ENCODE results near the gene TP63. TPM values are rescaled to one million over a fixed set of nuclear protein-coding genes. Genes with fewer than 3 reads are reported as not detected.
A peak's percentile ranks its signal among the peaks of the same experiment; 100 is the strongest.
"Not testable (repeated sequence)": the region's sequence is repeated elsewhere in the genome, so short reads cannot be mapped to it uniquely, and the experiment has no call there.

TP63 gene
- total and polyA plus RNA-seq, 7 experiments from 2014 or later, result 0.11 to 0.97 (median 0.20) TPM; not detected in 4

DNA sequence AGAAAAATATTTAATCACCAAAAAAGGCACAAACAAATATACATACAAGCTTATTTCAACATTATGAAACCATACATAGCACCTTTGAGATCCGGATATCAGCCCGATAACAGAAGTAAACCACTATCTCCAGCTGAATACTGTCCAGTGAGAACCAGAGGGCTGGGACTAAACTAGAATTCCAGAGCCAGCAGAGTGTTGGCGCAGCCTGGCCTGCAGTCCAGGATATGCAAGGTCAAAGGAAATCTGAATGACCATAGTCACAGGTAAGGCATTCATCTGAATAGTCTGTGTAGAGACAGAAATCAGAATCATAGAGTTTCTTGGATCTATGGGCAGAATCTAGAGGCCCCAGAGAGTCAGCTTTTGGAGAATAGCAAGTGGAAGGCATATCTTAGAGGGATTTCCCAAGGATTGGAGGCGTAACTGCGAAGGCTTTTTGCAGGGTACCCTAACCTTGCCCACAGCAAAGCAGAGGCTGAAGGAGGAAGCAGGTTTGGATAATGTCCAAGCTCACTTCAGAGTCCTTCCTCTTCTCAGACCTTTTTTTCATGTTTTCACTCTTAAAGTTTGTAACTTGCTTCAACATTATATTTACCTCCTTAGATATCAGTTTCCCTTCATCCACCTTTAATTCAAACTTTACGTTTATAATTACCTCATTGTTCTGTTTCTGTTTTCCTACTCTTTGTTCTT is 32.5 kb upstream of the TP63 start:
- ChIA-PET CTCF (no interaction called here), POLR2A (no interaction called here)
- intact Hi-C loops (cut with micrococcal nuclease), result no loop called here
- Mint-ChIP-seq H3K4me1 (peaks cover 0 to 9% (median 5%) of the 10 kb centered on the region in 7 donors), H3K27me3 (no peaks in the 10 kb centered on the region), H3K4me3 (no peak overlapping the region), H3K36me3 (no peaks in the 10 kb centered on the region), H3K27ac (peak overlapping the region in 1 of 9 donors; percentile 0), H3K9me3 (peaks cover 0 to 2% (median 0%) of the 10 kb centered on the region in 11 donors)
- Histone ChIP-seq H3K9me3 (ENCODE audit: control insufficient read depth in 2 of 3, low read length in 3 of 3) (no peaks in the 10 kb centered on the region), H3K4me1 (ENCODE audit: control insufficient read depth in 2 of 2, insufficient read depth in 2 of 2, low read length in 2 of 2) (no peaks in the 10 kb centered on the region), H3K27me3 (ENCODE audit: control insufficient read depth in 2 of 2, insufficient read depth in 2 of 2, low read length in 2 of 2) (no peaks in the 10 kb centered on the region), H3K36me3 (ENCODE audit: control insufficient read depth in 2 of 3, insufficient read depth in 3 of 3, low read length in 3 of 3) (no peaks in the 10 kb centered on the region), H3K4me3 (ENCODE audit: low read length) (no peak overlapping the region), H3K27ac (ENCODE audit: low read depth, low read length) (no peak overlapping the region)
- ATAC-seq, result no peak
- DNase-seq, result no peak

DNA sequence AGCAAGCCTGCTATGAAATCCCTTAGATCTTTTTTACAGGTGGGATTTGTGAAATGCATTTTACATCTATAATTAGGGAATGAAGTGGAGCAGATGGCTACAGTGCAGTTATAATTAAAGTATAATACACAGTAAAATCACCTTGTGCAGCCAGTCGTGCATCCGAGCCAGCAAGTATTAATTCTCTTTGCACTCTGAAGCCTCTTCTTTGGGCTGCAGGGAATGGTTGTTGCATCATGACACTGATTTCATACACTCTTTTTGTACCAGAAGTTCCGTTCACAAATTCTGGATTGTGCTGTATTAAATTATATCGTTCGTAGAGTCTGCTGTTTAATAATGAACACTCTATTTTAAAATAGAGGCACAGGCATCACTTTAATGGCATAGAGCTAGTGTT is 28.7 kb upstream of the TP63 start:
- H3K4me1 ChIP-seq (ENCODE audit: control insufficient read depth in 2 of 2, insufficient read depth in 2 of 2, low read length in 2 of 2), result no peaks in the 10 kb centered on the region
- ChIA-PET CTCF (interaction anchor here (0.6 kb wide), 1 partner anchor 646 kb away, joined by 5 read pairs; no protein-coding TSS in a partner anchor), POLR2A (no interaction called here)
- no peaks in the 10 kb centered on the region for H3K9me3 ChIP-seq (ENCODE audit: control insufficient read depth in 2 of 3, low read length in 3 of 3)
- intact Hi-C loops (cut with micrococcal nuclease), result no loop called here
- Mint-ChIP-seq H3K36me3 (peaks cover 0 to 13% (median 0%) of the 10 kb centered on the region in 5 donors), H3K4me3 (no peak overlapping the region), H3K9me3 (peaks cover 0 to 19% (median 5%) of the 10 kb centered on the region in 11 donors), H3K27ac (no peak overlapping the region), H3K4me1 (peaks cover 0 to 9% (median 5%) of the 10 kb centered on the region in 7 donors), H3K27me3 (no peaks in the 10 kb centered on the region)
- no peak for ATAC-seq
- H3K4me3 ChIP-seq (ENCODE audit: low read length), result no peak overlapping the region
- no peak for DNase-seq
- H3K36me3 ChIP-seq (ENCODE audit: control insufficient read depth in 2 of 3, insufficient read depth in 3 of 3, low read length in 3 of 3), result no peaks in the 10 kb centered on the region
- no peak overlapping the region for H3K27ac ChIP-seq (ENCODE audit: low read depth, low read length)
- H3K27me3 ChIP-seq (ENCODE audit: control insufficient read depth in 2 of 2, insufficient read depth in 2 of 2, low read length in 2 of 2), result no peaks in the 10 kb centered on the region

DNA sequence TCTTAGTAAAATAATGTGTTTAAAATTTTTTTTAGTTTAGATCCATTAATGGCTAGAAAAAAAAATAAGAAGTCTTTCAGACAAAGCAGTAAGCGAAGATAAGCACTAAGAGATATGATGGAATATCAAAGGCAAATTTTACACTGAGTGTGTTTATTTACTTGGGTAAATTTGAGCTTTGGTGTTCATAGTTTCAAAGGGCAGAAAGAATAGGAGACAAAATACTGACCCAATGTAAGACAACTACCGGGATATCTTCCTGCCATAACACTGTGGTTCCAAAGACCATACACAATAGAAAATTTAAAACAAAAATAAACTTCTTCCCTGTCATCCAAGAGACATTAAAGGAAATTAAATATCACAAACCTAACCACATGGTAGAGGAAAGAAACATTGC is 25.5 kb upstream of the TP63 start:
- H3K27me3 Mint-ChIP-seq, result no peaks in the 10 kb centered on the region
- no peak for DNase-seq
- no peak overlapping the region for H3K4me3 Mint-ChIP-seq
- H3K4me1 Mint-ChIP-seq, result no peaks in the 10 kb centered on the region
- intact Hi-C loops (cut with micrococcal nuclease), result no loop called here
- ATAC-seq, result no peak
- H3K36me3 ChIP-seq (ENCODE audit: control insufficient read depth in 2 of 3, insufficient read depth in 3 of 3, low read length in 3 of 3), result no peaks in the 10 kb centered on the region
- peaks cover 2 to 25% (median 7%) of the 10 kb centered on the region in 11 donors for H3K9me3 Mint-ChIP-seq
- no peaks in the 10 kb centered on the region for H3K27me3 ChIP-seq (ENCODE audit: control insufficient read depth in 2 of 2, insufficient read depth in 2 of 2, low read length in 2 of 2)
- H3K36me3 Mint-ChIP-seq, result peaks cover 0 to 13% (median 2%) of the 10 kb centered on the region in 5 donors
- no peak overlapping the region for H3K4me3 ChIP-seq (ENCODE audit: low read length)
- no peaks in the 10 kb centered on the region for H3K9me3 ChIP-seq (ENCODE audit: control insufficient read depth in 2 of 3, low read length in 3 of 3)
- H3K27ac ChIP-seq (ENCODE audit: low read depth, low read length), result no peak overlapping the region
- ChIA-PET POLR2A (no interaction called here), CTCF (interaction anchor here (0.7 kb wide), 1 partner anchor 22 kb away, joined by 3 read pairs; no protein-coding TSS in a partner anchor)
- H3K4me1 ChIP-seq (ENCODE audit: control insufficient read depth in 2 of 2, insufficient read depth in 2 of 2, low read length in 2 of 2), result no peaks in the 10 kb centered on the region
- H3K27ac Mint-ChIP-seq, result no peak overlapping the region

DNA sequence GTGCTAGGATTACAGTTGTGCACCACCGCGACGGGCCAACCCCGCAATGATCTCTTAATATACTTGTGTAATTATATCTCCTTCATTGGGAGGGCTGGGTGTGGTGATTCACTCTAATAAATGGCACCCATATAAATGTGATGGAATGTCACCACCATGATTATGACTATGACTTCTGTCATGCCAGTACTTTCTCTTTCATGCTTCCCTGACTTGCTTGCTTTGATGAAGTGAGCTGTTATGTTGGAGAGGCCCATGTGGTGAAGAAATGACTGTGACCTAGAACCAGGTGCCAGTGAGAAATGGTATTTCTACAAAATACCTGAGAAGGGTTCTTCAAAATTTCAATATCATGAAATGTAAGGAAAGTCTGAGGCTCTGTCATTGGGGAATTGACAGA is 24.4 kb upstream of the TP63 start:
- Mint-ChIP-seq H3K36me3 (peaks cover 0 to 13% (median 4%) of the 10 kb centered on the region in 5 donors), H3K9me3 (peaks cover 7 to 25% (median 12%) of the 10 kb centered on the region in 11 donors), H3K27me3 (no peaks in the 10 kb centered on the region), H3K4me3 (no peak overlapping the region), H3K4me1 (no peaks in the 10 kb centered on the region), H3K27ac (no peak overlapping the region)
- H3K36me3 ChIP-seq (ENCODE audit: control insufficient read depth in 2 of 3, insufficient read depth in 3 of 3, low read length in 3 of 3), result no peaks in the 10 kb centered on the region
- no peak for ATAC-seq
- H3K4me1 ChIP-seq (ENCODE audit: control insufficient read depth in 2 of 2, insufficient read depth in 2 of 2, low read length in 2 of 2), result no peaks in the 10 kb centered on the region
- H3K27ac ChIP-seq (ENCODE audit: low read depth, low read length), result no peak overlapping the region
- ChIA-PET POLR2A (no interaction called here), CTCF (no interaction called here)
- no peaks in the 10 kb centered on the region for H3K27me3 ChIP-seq (ENCODE audit: control insufficient read depth in 2 of 2, insufficient read depth in 2 of 2, low read length in 2 of 2)
- no peaks in the 10 kb centered on the region for H3K9me3 ChIP-seq (ENCODE audit: control insufficient read depth in 2 of 3, low read length in 3 of 3)
- intact Hi-C loops (cut with micrococcal nuclease), result no loop called here
- no peak overlapping the region for H3K4me3 ChIP-seq (ENCODE audit: low read length)
- DNase-seq, result no peak

DNA sequence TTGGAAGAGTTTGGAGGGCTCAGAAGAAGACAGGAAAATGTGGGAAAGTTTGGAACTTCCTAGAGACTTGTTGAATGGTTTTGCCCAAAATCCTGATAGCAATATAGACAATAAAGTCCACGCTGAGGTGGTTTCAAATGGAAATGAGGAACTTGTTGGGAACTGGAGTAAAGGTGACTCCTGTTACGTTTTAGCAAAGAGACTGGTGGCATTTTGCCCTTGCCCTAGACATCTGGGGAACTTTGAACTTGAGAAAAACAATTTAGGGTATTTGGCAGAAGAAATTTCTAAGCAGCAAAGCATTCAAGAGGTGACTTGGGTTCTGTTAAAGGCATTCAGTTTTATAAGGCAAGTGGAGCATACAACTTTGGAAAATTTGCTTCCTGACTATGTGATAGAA is 18.5 kb upstream of the TP63 start:
- H3K4me3 Mint-ChIP-seq; POLR2A ChIA-PET; H3K4me3 ChIP-seq (ENCODE audit: low read length); H3K4me1 Mint-ChIP-seq; H3K36me3 Mint-ChIP-seq; DNase-seq; CTCF ChIA-PET; H3K27ac Mint-ChIP-seq; H3K4me1 ChIP-seq (ENCODE audit: control insufficient read depth in 2 of 2, insufficient read depth in 2 of 2, low read length in 2 of 2); H3K36me3 ChIP-seq (ENCODE audit: control insufficient read depth in 2 of 3, insufficient read depth in 3 of 3, low read length in 3 of 3); H3K27ac ChIP-seq (ENCODE audit: low read depth, low read length); H3K27me3 Mint-ChIP-seq; H3K27me3 ChIP-seq (ENCODE audit: control insufficient read depth in 2 of 2, insufficient read depth in 2 of 2, low read length in 2 of 2); H3K9me3 ChIP-seq (ENCODE audit: control insufficient read depth in 2 of 3, low read length in 3 of 3); ATAC-seq; intact Hi-C loops (cut with micrococcal nuclease): not testable (repeated sequence)
- H3K9me3 Mint-ChIP-seq, result peaks cover 0 to 24% (median 7%) of the 10 kb centered on the region in 11 donors

DNA sequence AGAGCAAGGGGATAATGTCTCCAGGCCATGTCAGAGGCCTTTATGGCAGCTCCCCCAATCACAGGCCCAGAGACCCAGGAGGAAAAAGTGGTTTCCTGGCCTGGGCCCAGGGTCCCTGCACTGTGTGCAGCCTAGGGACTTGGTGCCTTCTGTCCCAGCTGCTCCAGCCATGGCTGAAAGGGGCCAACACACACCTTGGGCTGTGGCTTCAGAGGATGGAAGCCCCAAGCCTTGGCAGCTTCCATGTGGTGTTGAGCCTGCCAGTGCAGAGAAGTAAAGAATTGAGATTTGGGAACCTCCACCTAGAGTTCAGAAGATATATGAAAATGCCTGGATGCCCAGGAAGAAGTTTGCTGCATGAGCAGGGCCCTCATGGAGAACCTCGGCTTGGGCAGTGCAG is 18.1 kb upstream of the TP63 start:
- Mint-ChIP-seq H3K9me3 (peaks cover 0 to 24% (median 7%) of the 10 kb centered on the region in 11 donors), H3K4me3 (no peak overlapping the region), H3K27me3 (no peaks in the 10 kb centered on the region), H3K4me1 (no peaks in the 10 kb centered on the region), H3K36me3 (peaks cover 0 to 5% (median 0%) of the 10 kb centered on the region in 5 donors), H3K27ac (no peak overlapping the region)
- no peaks in the 10 kb centered on the region for H3K36me3 ChIP-seq (ENCODE audit: control insufficient read depth in 2 of 3, insufficient read depth in 3 of 3, low read length in 3 of 3)
- H3K4me1 ChIP-seq (ENCODE audit: control insufficient read depth in 2 of 2, insufficient read depth in 2 of 2, low read length in 2 of 2), result no peaks in the 10 kb centered on the region
- H3K27ac ChIP-seq (ENCODE audit: low read depth, low read length), result no peak overlapping the region
- intact Hi-C loops (cut with micrococcal nuclease), result no loop called here
- no peaks in the 10 kb centered on the region for H3K27me3 ChIP-seq (ENCODE audit: control insufficient read depth in 2 of 2, insufficient read depth in 2 of 2, low read length in 2 of 2)
- POLR2A ChIA-PET, result no interaction called here
- no peak overlapping the region for H3K4me3 ChIP-seq (ENCODE audit: low read length)
- H3K9me3 ChIP-seq (ENCODE audit: control insufficient read depth in 2 of 3, low read length in 3 of 3), result no peaks in the 10 kb centered on the region
- DNase-seq, result no peak
- no peak for ATAC-seq
- CTCF ChIA-PET, result no interaction called here

DNA sequence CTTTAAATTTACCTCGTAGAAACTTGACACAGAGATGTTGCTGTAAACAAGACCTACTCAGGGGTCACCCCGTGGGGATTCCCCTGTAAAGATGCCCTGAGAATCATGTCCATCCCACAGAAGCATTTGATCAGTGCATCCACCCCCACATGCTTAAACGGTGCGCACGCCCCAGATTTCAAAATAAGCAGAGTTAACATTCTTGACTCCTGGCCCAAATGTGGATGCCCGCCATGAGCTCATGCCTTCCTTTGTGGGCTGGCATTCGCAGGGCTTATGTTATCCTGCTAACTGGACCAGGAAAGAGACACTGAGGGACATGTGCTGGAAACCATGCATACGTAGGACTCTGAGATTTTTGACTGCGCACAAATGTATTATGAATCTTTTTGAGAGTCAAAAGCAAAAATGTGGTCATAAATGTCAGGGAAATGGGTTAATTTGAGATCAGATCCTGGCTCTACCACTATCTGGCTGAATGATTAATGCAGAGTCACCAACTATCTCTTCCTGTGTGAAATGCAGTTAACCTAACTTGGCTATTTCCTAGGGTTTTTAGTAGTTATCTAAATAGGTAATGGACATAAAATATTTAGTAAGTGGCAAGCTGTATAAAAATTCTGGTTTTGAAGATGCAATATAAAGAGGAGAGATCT is 9.1 kb upstream of the TP63 start:
- Histone ChIP-seq H3K27ac (ENCODE audit: low read depth, low read length) (no peak overlapping the region), H3K9me3 (ENCODE audit: control insufficient read depth in 2 of 3, low read length in 3 of 3) (no peaks in the 10 kb centered on the region), H3K36me3 (ENCODE audit: control insufficient read depth in 2 of 3, insufficient read depth in 3 of 3, low read length in 3 of 3) (no peaks in the 10 kb centered on the region), H3K4me1 (ENCODE audit: control insufficient read depth in 2 of 2, insufficient read depth in 2 of 2, low read length in 2 of 2) (no peaks in the 10 kb centered on the region), H3K4me3 (ENCODE audit: low read length) (no peak overlapping the region), H3K27me3 (ENCODE audit: control insufficient read depth in 2 of 2, insufficient read depth in 2 of 2, low read length in 2 of 2) (no peaks in the 10 kb centered on the region)
- Mint-ChIP-seq H3K4me1 (peaks cover 0 to 13% (median 0%) of the 10 kb centered on the region in 7 donors), H3K9me3 (peaks cover 0 to 7% (median 0%) of the 10 kb centered on the region in 11 donors), H3K4me3 (no peak overlapping the region), H3K27me3 (peaks cover 0 to 5% (median 0%) of the 10 kb centered on the region in 5 donors), H3K27ac (no peak overlapping the region), H3K36me3 (peaks cover 0 to 4% (median 4%) of the 10 kb centered on the region in 5 donors)
- POLR2A ChIA-PET, result no interaction called here
- ATAC-seq (no peak), DNase-seq (no peak)
- intact Hi-C loops (cut with micrococcal nuclease), result no loop called here
- CTCF ChIA-PET, result no interaction called here
